ENCODE measurements around the gene CCSER2.

DNA sequence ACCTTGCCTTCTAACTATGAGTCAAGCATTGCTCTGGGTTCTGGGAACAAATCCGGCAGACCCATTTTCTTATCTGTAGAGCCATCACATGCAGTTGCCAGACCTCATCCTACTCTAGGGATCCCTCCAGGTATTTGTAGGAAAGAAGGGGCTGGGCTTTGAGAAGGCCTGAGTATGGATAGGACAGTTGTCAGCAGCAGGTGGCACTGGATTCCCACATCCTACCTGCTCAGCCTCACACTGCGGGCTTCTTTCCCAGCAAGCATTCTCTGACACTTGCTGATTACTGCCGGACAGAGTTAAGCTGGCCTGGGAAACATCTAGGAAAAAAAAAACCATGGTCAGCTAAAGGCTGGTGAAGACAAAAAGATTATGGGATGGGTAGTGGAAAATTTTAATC is 224.1 kb downstream of the CCSER2 start:
- TF ChIP-seq, protein P1, sequence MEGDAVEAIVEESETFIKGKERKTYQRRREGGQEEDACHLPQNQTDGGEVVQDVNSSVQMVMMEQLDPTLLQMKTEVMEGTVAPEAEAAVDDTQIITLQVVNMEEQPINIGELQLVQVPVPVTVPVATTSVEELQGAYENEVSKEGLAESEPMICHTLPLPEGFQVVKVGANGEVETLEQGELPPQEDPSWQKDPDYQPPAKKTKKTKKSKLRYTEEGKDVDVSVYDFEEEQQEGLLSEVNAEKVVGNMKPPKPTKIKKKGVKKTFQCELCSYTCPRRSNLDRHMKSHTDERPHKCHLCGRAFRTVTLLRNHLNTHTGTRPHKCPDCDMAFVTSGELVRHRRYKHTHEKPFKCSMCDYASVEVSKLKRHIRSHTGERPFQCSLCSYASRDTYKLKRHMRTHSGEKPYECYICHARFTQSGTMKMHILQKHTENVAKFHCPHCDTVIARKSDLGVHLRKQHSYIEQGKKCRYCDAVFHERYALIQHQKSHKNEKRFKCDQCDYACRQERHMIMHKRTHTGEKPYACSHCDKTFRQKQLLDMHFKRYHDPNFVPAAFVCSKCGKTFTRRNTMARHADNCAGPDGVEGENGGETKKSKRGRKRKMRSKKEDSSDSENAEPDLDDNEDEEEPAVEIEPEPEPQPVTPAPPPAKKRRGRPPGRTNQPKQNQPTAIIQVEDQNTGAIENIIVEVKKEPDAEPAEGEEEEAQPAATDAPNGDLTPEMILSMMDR (IDR thresholded peaks at IDR 0.05) = no peak
- TF ChIP-seq POLR2A (IDR thresholded peaks at IDR 0.05) = no peak
